HFF-Myc (cell line): ENCODE measurements around the gene SPRYD3.
"Not testable (repeated sequence)": the region's sequence is repeated elsewhere in the genome, so short reads cannot be mapped to it uniquely, and the experiment has no call there.

Experiments
- DNase-seq: peaks from one replicate; pipeline ENCODE4 v3.0.0-alpha.2; 2011; ENCODE audit warnings: low read depth; ENCODE audit errors: extremely low read depth
- H3K4me3 ChIP-seq: replicated peaks from 2 replicates; pipeline ENCODE4 v1.5.1; 2011; ENCODE audit warnings: low read depth, mild to moderate bottlenecking, control low read depth, low read length
- TF ChIP-seq, protein P1 (sequence below): IDR thresholded peaks from 2 replicates; pipeline ENCODE4 v1.5.1; 2012; ENCODE audit warnings: mild to moderate bottlenecking, low read depth, low read length, control low read depth; ENCODE audit errors: missing control alignments

The SPRYD3 gene

DNA sequence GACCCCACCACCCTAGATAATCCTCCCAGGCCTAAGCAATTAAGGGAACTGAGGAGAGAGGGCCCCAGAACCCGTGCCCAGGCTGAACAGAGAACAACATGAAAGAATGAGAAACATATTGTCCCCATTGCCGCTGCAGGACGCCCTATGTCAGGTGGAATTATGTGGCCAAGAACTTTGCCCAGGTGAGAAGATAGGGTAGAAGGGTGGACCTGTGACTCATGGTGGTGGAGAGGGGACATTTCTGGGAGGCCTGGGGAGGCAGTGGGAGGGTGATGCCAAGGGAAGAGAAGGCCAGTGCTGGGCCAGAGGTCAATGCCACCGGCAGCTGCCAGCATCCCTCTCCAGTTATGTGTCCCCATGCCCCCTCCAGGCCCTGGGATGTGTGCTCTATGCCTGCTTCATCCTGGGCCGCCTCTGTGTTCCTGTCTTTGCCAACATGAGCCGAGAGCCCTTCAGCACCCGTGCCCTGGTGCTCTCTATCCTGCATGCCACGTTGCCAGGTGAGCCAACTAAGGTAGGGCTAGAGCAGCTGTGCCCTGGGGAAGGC, 39.6 kb upstream of the SPRYD3 start:
- H3K4me3 ChIP-seq: no peak overlapping the region
- DNase-seq: no peak
- TF ChIP-seq, protein P1, sequence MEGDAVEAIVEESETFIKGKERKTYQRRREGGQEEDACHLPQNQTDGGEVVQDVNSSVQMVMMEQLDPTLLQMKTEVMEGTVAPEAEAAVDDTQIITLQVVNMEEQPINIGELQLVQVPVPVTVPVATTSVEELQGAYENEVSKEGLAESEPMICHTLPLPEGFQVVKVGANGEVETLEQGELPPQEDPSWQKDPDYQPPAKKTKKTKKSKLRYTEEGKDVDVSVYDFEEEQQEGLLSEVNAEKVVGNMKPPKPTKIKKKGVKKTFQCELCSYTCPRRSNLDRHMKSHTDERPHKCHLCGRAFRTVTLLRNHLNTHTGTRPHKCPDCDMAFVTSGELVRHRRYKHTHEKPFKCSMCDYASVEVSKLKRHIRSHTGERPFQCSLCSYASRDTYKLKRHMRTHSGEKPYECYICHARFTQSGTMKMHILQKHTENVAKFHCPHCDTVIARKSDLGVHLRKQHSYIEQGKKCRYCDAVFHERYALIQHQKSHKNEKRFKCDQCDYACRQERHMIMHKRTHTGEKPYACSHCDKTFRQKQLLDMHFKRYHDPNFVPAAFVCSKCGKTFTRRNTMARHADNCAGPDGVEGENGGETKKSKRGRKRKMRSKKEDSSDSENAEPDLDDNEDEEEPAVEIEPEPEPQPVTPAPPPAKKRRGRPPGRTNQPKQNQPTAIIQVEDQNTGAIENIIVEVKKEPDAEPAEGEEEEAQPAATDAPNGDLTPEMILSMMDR: no peak

DNA sequence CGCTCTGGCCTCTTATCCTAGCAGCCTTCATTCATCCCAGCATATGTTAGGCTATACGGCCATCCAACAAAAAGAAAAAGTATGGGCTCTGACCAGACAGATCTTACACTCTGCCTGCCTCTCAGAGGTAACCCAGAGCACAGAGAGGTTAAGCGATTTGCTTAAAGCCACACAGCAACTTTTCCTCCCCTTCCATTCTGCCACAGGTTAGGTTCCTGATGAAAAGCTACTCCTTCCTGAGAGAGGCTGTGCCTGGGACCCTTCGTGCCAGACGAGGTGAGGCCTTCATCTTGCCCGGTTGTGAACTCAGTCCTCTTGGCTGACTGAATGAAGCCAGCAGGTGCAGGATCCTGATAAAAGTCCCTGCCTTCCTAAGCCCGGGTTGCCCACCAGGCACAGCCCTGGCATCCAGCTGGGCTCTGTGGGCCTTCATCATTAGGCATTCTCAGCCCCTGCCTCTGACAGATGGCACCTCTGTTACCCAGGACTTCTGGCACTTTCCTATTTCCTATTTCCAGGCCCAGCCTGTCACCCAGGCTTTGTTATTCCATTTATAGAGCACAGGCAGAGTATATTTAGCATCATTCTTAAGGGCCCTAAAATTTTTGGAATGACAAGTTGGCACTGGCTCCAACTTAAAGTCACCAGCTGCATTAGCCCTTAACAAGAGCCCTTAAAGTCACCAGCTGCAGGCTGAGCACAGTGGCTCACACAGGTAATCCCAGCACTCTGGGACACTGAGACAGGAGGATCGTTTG, 36.9 kb upstream of the SPRYD3 start:
- H3K4me3 ChIP-seq: no peak overlapping the region
- TF ChIP-seq, protein P1: no peak
- no peak for DNase-seq

DNA sequence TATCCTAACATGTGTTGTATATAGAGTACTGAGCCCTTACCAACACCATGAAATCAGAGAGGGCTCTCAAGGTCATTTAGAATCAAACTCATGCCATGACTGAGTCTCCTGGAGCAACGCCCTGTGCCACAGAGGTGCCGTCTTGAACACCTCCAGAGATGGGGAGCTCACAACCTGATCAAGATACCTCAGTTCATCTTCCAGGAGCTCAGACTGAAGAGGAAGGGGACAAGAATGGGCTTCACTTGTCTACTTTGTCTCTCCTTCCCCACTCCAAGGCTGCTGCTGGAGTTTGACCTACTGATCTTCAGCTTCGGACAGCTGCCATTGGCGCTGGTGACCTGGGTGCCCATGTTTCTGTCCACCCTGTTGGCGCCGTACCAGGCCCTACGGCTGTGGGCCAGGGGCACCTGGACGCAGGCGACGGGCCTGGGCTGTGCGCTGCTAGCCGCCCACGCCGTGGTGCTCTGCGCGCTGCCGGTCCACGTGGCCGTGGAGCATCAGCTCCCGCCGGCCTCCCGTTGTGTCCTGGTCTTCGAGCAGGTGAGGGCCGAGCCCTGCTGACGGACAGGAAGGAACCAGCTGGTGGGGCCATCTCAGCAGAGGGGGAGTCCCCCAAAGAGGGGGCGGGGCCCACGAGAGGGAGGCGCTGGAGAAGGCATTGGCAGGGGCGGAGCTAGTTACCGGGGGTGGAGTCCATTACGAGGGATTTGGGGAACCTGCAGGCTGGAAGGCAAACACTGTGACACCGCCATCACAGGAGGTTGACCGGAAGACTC, 36.1 kb upstream of the SPRYD3 start:
- TF ChIP-seq, protein P1: no peak
- DNase-seq: no peak
- no peak overlapping the region for H3K4me3 ChIP-seq

DNA sequence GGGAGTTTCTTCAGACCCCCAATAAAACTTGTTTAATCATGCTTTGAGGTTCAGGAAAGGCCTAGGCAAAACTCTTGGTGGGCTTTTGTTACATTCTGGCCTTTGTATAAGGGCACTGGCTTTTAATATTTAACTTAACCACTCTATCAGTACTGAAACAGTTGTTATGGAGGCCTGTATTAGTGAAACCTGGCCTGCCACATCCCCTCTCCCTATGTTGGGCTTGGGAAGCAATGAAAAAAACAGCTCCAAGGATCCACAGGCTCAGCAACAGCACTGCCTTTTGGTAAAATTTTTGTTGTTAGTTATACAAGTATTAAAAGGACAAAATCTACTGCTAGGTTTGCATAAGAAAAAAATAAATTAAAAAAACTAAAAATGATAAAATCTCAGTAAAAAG, 34.8 kb upstream of the SPRYD3 start:
- H3K4me3 ChIP-seq: no peak overlapping the region
- TF ChIP-seq, protein P1: no peak
- no peak for DNase-seq

DNA sequence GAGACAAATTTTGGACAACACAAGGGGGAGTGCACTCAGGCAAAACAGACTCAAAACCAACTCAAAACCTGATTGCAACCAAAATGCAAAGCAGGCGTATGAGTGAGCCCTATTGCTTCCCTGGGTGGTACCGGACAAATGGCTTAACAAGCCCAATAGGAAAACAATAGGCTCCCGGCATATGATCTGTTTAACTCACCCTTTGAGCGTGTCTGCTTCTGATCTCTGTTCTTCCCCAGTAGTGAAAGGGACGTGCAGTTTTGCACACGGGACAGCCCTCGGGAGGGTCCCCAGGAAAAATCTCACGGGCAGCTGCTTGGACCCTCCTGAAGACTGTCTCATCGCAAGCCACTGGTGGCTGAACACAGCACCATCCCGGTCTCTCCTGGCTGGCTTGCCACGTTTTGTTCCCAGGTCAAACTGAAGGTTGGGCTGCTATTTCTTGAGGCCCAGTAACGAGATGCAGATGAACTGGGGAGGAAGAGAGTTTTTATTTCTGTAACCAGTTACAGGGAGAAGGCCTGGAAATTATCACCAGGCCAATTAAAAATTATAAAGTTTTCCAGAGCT, 34.0 kb upstream of the SPRYD3 start:
- TF ChIP-seq, protein P1: no peak
- DNase-seq: no peak
- H3K4me3 ChIP-seq: no peak overlapping the region

DNA sequence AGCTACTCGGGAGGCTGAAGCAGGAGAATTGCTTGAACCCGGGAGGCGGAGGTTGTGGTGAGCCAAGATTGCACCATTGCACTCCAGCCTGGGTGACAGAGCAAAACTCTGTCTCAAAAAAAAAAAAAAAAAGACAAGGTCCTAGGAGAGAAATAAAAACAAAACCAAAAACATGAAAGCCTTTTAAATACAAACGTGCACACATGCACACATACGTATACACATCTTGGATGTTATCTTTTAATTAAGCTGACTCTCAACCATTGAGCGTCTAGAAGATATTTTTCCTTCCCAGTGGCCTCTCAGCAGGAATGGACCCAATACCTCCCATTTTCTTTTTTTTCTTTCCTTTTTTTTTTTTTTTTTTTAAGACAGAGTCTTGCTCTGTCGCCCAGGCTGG, 33.2 kb upstream of the SPRYD3 start:
- DNase-seq, H3K4me3 ChIP-seq: not testable (repeated sequence)

DNA sequence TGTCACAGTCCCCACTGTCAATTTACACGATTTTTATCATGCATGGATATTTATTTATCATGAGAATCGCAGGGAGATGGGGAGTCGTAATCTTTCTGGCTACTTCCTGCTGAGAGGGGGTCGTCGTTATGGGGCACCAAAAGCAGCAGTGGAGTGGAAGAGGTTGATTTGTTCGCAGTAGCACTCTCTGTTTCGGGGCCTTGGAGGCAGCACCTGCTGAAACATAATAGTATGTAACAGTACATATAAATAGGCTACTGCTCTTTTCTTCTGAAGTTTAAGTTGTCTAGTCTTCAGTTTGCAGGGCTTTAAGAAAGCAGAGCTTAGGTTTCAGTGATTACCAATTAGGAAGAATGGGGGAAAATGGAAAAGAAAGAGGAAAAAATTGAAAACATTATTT, 27.9 kb upstream of the SPRYD3 start:
- TF ChIP-seq, protein P1: no peak
- no peak for DNase-seq
- no peak overlapping the region for H3K4me3 ChIP-seq
